ENCODE measurements around the gene CCSER1.

Gene CCSER1

GRCh38 chr4:91284480-91284879 is 1157.3 kb downstream of the CCSER1 start:
- in situ Hi-C loops (cut with MboI; ENCODE audit: low sequenced_read_pairs, unreplicated experiment): no loop called here

GRCh38 chr4:91285487-91285886 is 1158.3 kb downstream of the CCSER1 start:
- no peak for DNase-seq (ENCODE audit: low spot score)
- TF ChIP-seq, protein P1, sequence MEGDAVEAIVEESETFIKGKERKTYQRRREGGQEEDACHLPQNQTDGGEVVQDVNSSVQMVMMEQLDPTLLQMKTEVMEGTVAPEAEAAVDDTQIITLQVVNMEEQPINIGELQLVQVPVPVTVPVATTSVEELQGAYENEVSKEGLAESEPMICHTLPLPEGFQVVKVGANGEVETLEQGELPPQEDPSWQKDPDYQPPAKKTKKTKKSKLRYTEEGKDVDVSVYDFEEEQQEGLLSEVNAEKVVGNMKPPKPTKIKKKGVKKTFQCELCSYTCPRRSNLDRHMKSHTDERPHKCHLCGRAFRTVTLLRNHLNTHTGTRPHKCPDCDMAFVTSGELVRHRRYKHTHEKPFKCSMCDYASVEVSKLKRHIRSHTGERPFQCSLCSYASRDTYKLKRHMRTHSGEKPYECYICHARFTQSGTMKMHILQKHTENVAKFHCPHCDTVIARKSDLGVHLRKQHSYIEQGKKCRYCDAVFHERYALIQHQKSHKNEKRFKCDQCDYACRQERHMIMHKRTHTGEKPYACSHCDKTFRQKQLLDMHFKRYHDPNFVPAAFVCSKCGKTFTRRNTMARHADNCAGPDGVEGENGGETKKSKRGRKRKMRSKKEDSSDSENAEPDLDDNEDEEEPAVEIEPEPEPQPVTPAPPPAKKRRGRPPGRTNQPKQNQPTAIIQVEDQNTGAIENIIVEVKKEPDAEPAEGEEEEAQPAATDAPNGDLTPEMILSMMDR (IDR thresholded peaks at IDR 0.05; ENCODE audit: borderline replicate concordance, control extremely low read depth, extremely low read depth, insufficient read depth, missing control alignments): no peak
- in situ Hi-C loops (cut with MboI; ENCODE audit: low sequenced_read_pairs, unreplicated experiment): no loop called here

More at GRCh38 chr4:91284480-91284879, 1157.3 kb downstream of the CCSER1 start:
- TF ChIP-seq, protein P1 (IDR thresholded peaks at IDR 0.05; ENCODE audit: borderline replicate concordance, control extremely low read depth, extremely low read depth, insufficient read depth, missing control alignments): no peak
- DNase-seq (ENCODE audit: low spot score): no peak

- TF ChIP-seq, protein P1 (IDR thresholded peaks at IDR 0.05; ENCODE audit: borderline replicate concordance, control extremely low read depth, extremely low read depth, insufficient read depth, missing control alignments): no peak
- DNase-seq (ENCODE audit: low spot score): no peak
- in situ Hi-C loops (cut with MboI; ENCODE audit: low sequenced_read_pairs, unreplicated experiment): no loop called here
Observed at GRCh38 chr4:91288702-91289311, 1161.6 kb downstream of the CCSER1 start.

- in situ Hi-C loops (cut with MboI; ENCODE audit: low sequenced_read_pairs, unreplicated experiment): no loop called here
Observed at GRCh38 chr4:91298156-91298700, 1171.0 kb downstream of the CCSER1 start.

GRCh38 chr4:91298824-91299223 is 1171.6 kb downstream of the CCSER1 start:
- no peak for DNase-seq (ENCODE audit: low spot score)
- TF ChIP-seq, protein P1 (IDR thresholded peaks at IDR 0.05; ENCODE audit: borderline replicate concordance, control extremely low read depth, extremely low read depth, insufficient read depth, missing control alignments): no peak
- in situ Hi-C loops (cut with MboI; ENCODE audit: low sequenced_read_pairs, unreplicated experiment): no loop called here

More at GRCh38 chr4:91298156-91298700, 1171.0 kb downstream of the CCSER1 start:
- no peak for DNase-seq (ENCODE audit: low spot score)
- TF ChIP-seq, protein P1 (IDR thresholded peaks at IDR 0.05; ENCODE audit: borderline replicate concordance, control extremely low read depth, extremely low read depth, insufficient read depth, missing control alignments): no peak

DNA sequence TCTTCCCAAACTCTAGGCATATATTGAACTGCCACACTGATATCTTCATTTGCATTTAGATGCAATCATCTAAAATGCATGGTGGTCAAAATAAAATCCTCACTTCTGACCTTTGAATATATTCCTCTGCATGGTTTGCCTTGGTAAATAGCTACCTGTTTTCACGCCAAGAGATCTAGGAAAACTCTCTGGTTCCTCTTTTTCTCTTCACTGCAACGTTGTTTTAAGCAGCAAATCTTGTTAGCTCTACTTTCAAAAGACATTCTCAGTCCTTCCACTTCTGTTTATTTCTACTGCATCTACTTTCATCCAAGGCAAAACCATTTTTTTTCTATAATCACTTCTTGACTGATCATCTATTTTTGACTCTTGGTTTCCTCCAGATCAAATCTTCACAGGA is 1174.9 kb downstream of the CCSER1 start:
- TF ChIP-seq, protein P1 (IDR thresholded peaks at IDR 0.05; ENCODE audit: borderline replicate concordance, control extremely low read depth, extremely low read depth, insufficient read depth, missing control alignments): no peak
- DNase-seq (ENCODE audit: low spot score): no peak
- in situ Hi-C loops (cut with MboI; ENCODE audit: low sequenced_read_pairs, unreplicated experiment): no loop called here

Measured in GM13976 (cell line).